ENCODE data around the gene OGDH. TPM values are rescaled to one million over a fixed set of nuclear protein-coding genes. Genes with fewer than 3 reads are reported as not detected.

Gene OGDH
- 66.8 TPM for total RNA-seq (2013)
- polyA plus RNA-seq (10 to 100 TPM; 41.0 to 74.1 (median 49.9) TPM), polyA minus RNA-seq (80.1 and 118 TPM in 2 replicates), total RNA-seq (89.0 to 279 (median 129) reads per million in 11 experiments)

GRCh38 chr7:44606341-44607140 is at the start of gene OGDH:
OGDH (plus strand) TSS chr7:44606627; CDS start chr7:44624344, 17,717 bp downstream.
- peaks cover 0 to 8% of the 10 kb centered on the region in 2 donors for H3K27me3 ChIP-seq (ENCODE audit: control insufficient read depth in 2 of 2, insufficient read depth in 2 of 2, low read length in 2 of 2)
- peak within 1 kb of the TSS; percentile 66 for H2AFZ ChIP-seq (ENCODE audit: insufficient read depth, low read depth, low read length, poor library complexity, severe bottlenecking)
- peak within 1 kb of the TSS; percentile 84 to 97 for H3K4me3 Mint-ChIP-seq

More at GRCh38 chr7:44606341-44607140, at the start of gene OGDH:
- Histone ChIP-seq H3K4me1 (ENCODE audit: control insufficient read depth in 1 of 2, insufficient read depth in 2 of 2, low read length in 2 of 2) (peaks cover 33 to 42% of the 10 kb centered on the region in 2 donors), H3K36me3 (replicated peaks in 1 of 2; ENCODE audit: control insufficient read depth in 1 of 2, insufficient read depth in 2 of 2, low read length in 2 of 2) (no peaks in the 10 kb centered on the region), H3K9me3 (replicated peaks in 1 of 2; ENCODE audit: control insufficient read depth in 1 of 2, insufficient read depth in 1 of 2, low read length in 2 of 2) (no peaks in the 10 kb centered on the region), H3K27ac (ENCODE audit: low read depth in 1 of 2, low read length in 2 of 2) (peak within 1 kb of the TSS; percentile 90 to 96), H3K4me3 (replicated peaks in 1 of 3; ENCODE audit: low read depth in 2 of 3, low read length in 3 of 3) (peak within 1 kb of the TSS; percentile 63 to 87 (median 82)), H4K20me1 (ENCODE audit: insufficient read depth, low read length) (no peaks in the 10 kb centered on the region), H3K9ac (ENCODE audit: insufficient read depth, low read length, poor library complexity, severe bottlenecking) (peak within 1 kb of the TSS; percentile 92), H3K79me2 (ENCODE audit: insufficient read depth, low read length) (peaks cover 47% of the 10 kb centered on the region), H3K4me2 (replicated peaks; ENCODE audit: extremely low read depth, low read length, poor library complexity, severe bottlenecking) (peak within 1 kb of the TSS; percentile 85)
- intact Hi-C loops (cut with micrococcal nuclease): loop anchor here in 1 of 2 donors (5.0 kb wide), 1 partner anchor 36 kb away; no protein-coding TSS in a partner anchor
- no peak for TF ChIP-seq CTCF (IDR thresholded peaks at IDR 0.05)
- Mint-ChIP-seq H3K27ac (peak within 1 kb of the TSS; percentile 98 to 100 (median 99)), H3K27me3 (ENCODE audit: low read depth in 3 of 3) (peaks cover 4 to 8% (median 5%) of the 10 kb centered on the region in 3 donors), H3K36me3 (peaks cover 11% of the 10 kb centered on the region in 2 donors), H3K9me3 (peaks cover 0 to 2% (median 0%) of the 10 kb centered on the region in 7 donors), H3K4me1 (peaks cover 40% of the 10 kb centered on the region)
- DNase-seq: peak; percentile 98 to 99 (median 99)
- WGBS (ENCODE audit: insufficient coverage): under 1% methylated on average over 89 of the region's 93 CpGs

All from CD14-positive monocyte (primary cell).